ENCODE measurements around the gene AZIN2.
A peak's percentile ranks its signal among the peaks of the same experiment; 100 is the strongest.
"Not testable (repeated sequence)": the region's sequence is repeated elsewhere in the genome, so short reads cannot be mapped to it uniquely, and the experiment has no call there.

The AZIN2 gene

GRCh38 chr1:33120436-33121231 lies 39.7 kb downstream of the AZIN2 start:
- DNase-seq (ENCODE audit: low read depth) = no peak
- H3K4me3 ChIP-seq (ENCODE audit: low read depth, low read length) = no peak overlapping the region

- H3K4me3 ChIP-seq (ENCODE audit: low read depth, low read length) = no peak overlapping the region
- DNase-seq (ENCODE audit: low read depth) = no peak
Observed at GRCh38 chr1:33121728-33122127, 40.8 kb downstream of the AZIN2 start.

- H3K4me3 ChIP-seq (ENCODE audit: low read depth, low read length) = no peak overlapping the region
Observed at GRCh38 chr1:33122483-33123178, 41.7 kb downstream of the AZIN2 start.

GRCh38 chr1:33123266-33123665 lies 42.3 kb downstream of the AZIN2 start:
- DNase-seq (ENCODE audit: low read depth) = no peak
- H3K4me3 ChIP-seq (ENCODE audit: low read depth, low read length) = no peak overlapping the region

More at GRCh38 chr1:33122483-33123178, 41.7 kb downstream of the AZIN2 start:
- no peak for DNase-seq (ENCODE audit: low read depth)

GRCh38 chr1:33124647-33125046 lies 43.7 kb downstream of the AZIN2 start:
- not testable (repeated sequence) for DNase-seq (ENCODE audit: low read depth); H3K4me3 ChIP-seq (ENCODE audit: low read depth, low read length)

GRCh38 chr1:33126411-33127000 lies 45.6 kb downstream of the AZIN2 start:
- peak overlapping the region; percentile 84 for H3K4me3 ChIP-seq (ENCODE audit: low read depth, low read length)
- DNase-seq (ENCODE audit: low read depth) = no peak

- peak; percentile 96 for DNase-seq (ENCODE audit: low read depth)
- H3K4me3 ChIP-seq (ENCODE audit: low read depth, low read length) = peak overlapping the region; percentile 84
Observed at GRCh38 chr1:33127001-33127823, 46.3 kb downstream of the AZIN2 start.

GRCh38 chr1:33128781-33129180 lies 47.8 kb downstream of the AZIN2 start:
- no peak for DNase-seq (ENCODE audit: low read depth)
- no peak overlapping the region for H3K4me3 ChIP-seq (ENCODE audit: low read depth, low read length)

- no peak for DNase-seq (ENCODE audit: low read depth)
- no peak overlapping the region for H3K4me3 ChIP-seq (ENCODE audit: low read depth, low read length)
Observed at GRCh38 chr1:33130297-33130696, 49.3 kb downstream of the AZIN2 start.

- DNase-seq (ENCODE audit: low read depth) = no peak
Observed at GRCh38 chr1:33131191-33131590, 50.2 kb downstream of the AZIN2 start.

GRCh38 chr1:33132549-33132948 lies 51.6 kb downstream of the AZIN2 start:
- H3K4me3 ChIP-seq (ENCODE audit: low read depth, low read length) = no peak overlapping the region
- DNase-seq (ENCODE audit: low read depth) = no peak

More at GRCh38 chr1:33131191-33131590, 50.2 kb downstream of the AZIN2 start:
- no peak overlapping the region for H3K4me3 ChIP-seq (ENCODE audit: low read depth, low read length)

- H3K4me3 ChIP-seq (ENCODE audit: low read depth, low read length) = no peak overlapping the region
- no peak for DNase-seq (ENCODE audit: low read depth)
Observed at GRCh38 chr1:33133478-33134105, 52.6 kb downstream of the AZIN2 start.

GRCh38 chr1:33136041-33136440 lies 55.1 kb downstream of the AZIN2 start:
- DNase-seq (ENCODE audit: low read depth) = not testable (repeated sequence)

GRCh38 chr1:33137800-33138199 lies 56.8 kb downstream of the AZIN2 start:
- H3K4me3 ChIP-seq (ENCODE audit: low read depth, low read length) = no peak overlapping the region
- DNase-seq (ENCODE audit: low read depth) = no peak

More at GRCh38 chr1:33136041-33136440, 55.1 kb downstream of the AZIN2 start:
- H3K4me3 ChIP-seq (ENCODE audit: low read depth, low read length) = not testable (repeated sequence)

GRCh38 chr1:33140153-33141149 lies 59.5 kb downstream of the AZIN2 start:
- H3K4me3 ChIP-seq (ENCODE audit: low read depth, low read length) = no peak overlapping the region
- no peak for DNase-seq (ENCODE audit: low read depth)

GRCh38 chr1:33141216-33141615 lies 60.3 kb downstream of the AZIN2 start:
- no peak overlapping the region for H3K4me3 ChIP-seq (ENCODE audit: low read depth, low read length)
- no peak for DNase-seq (ENCODE audit: low read depth)

- DNase-seq (ENCODE audit: low read depth) = no peak
- H3K4me3 ChIP-seq (ENCODE audit: low read depth, low read length) = no peak overlapping the region
Observed at GRCh38 chr1:33141781-33142180, 60.8 kb downstream of the AZIN2 start.

GRCh38 chr1:33142483-33143064 lies 61.6 kb downstream of the AZIN2 start:
- no peak for DNase-seq (ENCODE audit: low read depth)
- H3K4me3 ChIP-seq (ENCODE audit: low read depth, low read length) = no peak overlapping the region
